GM03348 (cell line): ENCODE data around the gene SCGB1A1.
"Not testable (repeated sequence)": the region's sequence is repeated elsewhere in the genome, so short reads cannot be mapped to it uniquely, and the experiment has no call there.

Experiments
- DNase-seq: peaks from one replicate; pipeline ENCODE4 v3.0.0; 2012; ENCODE audit warnings: low spot score

The SCGB1A1 gene

GRCh38 chr11:62449912-62450311 lies 31.1 kb downstream of the SCGB1A1 start:
- not testable (repeated sequence) for DNase-seq

GRCh38 chr11:62450543-62451240 lies 31.9 kb downstream of the SCGB1A1 start:
- no peak for DNase-seq

- no peak for DNase-seq
Observed at GRCh38 chr11:62451241-62451621, 32.4 kb downstream of the SCGB1A1 start.

- no peak for DNase-seq
Observed at GRCh38 chr11:62452261-62452660, 33.4 kb downstream of the SCGB1A1 start.

DNA sequence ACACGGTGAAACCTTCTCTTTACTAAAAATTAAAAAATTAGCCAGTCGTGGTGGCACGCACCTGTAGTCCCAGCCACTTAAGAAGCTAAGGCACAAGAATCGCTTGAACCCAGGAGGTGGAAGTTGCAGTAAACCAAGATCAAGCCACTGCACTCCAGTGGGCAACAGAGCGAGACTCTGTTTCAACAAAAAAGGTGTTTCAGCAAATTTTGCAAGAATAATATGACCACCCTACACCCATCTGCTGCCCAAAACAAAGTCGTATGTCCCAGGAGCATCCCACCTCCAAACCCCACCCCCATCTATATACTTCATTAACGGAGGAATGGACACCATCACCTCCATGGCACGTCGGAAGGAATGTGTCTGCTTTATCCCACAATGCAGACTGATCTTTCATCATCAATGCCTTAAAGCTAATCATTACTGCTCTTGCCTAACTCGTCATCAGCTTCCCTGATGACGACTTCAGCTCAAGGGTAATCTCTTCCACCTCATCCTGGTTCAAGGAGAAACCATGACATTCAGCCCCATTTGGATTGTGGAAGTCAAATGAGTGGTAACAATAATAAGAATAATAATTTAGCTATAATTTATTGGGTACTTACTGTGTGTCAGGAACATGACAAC lies 34.1 kb downstream of the SCGB1A1 start:
- DNase-seq, result no peak

DNA sequence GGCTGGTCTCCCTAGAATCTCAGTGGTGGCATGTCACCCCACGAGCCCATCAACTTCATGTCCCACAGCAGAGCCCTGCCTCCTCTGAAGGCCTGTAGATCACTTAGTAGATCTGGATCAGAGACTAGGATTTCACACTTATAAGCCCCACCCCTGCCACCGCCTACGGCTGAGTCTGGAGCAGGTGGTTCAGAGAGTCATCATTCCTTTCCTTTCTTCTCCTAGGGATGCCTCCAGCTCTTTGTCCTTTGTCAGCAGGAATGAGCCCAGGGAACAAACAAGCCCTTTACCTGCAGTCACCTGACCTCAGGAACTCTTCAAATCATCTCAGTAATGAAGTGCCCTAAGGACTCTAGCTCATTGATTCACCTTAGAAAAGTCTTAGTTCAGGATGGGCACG lies 37.8 kb downstream of the SCGB1A1 start:
- no peak for DNase-seq

DNA sequence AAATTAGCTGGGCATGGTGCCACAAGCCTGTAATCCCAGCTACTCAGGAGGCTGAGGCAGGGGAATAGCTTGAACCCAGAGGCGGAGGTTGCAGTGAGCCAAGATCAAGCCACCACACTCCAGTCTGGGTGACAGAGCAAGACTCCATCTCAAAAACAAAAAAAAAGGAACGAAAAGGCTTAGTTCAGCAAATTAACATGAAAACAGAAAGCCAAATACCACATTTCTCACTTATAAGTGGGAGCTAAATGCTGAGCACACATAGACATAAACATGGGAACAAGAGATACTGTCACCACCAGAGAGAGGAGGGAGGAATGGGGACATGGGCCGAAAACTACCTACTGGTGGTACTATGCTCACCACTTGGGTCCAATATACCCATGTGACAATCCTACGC lies 38.6 kb downstream of the SCGB1A1 start:
- DNase-seq, result no peak

DNA sequence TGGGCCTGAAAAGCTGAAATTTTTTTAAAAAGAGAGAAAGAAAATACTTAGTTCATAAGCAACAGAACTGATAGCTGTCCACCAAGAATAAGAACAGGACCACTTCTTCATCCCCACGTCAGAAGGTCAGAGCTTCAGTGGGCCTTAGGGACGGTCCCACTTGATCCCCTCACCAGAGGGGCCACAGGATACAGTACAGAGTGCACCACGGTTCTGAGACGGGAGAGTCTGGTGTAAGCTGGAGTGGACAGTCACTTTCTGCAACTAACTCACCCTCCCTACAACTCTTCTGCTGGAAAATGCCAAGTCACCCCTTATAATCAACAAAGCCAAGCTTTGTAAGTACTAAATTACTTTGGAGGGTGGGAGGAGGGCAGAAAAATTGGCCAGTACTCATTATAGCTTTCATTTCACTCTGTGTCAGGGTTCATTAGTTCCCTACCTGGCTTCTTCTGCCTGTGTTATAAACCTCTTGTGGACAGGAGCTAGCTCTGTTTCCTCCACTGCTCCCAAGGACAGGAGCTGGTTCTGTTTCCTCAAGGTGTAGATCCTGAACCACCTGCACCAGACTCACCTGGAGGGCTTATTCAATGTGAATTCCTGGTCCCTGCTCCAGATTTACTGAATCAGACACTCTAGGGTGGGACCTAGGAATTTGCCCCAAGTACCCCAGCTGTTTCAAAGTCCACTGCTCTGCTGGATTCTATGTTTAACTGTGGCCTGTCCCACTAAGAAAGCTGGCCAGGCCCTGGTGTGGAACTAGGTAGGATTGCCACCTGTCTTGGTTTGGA lies 39.6 kb downstream of the SCGB1A1 start:
- DNase-seq, result no peak

GRCh38 chr11:62459080-62459479 lies 40.2 kb downstream of the SCGB1A1 start:
- DNase-seq, result peak; percentile 61

DNA sequence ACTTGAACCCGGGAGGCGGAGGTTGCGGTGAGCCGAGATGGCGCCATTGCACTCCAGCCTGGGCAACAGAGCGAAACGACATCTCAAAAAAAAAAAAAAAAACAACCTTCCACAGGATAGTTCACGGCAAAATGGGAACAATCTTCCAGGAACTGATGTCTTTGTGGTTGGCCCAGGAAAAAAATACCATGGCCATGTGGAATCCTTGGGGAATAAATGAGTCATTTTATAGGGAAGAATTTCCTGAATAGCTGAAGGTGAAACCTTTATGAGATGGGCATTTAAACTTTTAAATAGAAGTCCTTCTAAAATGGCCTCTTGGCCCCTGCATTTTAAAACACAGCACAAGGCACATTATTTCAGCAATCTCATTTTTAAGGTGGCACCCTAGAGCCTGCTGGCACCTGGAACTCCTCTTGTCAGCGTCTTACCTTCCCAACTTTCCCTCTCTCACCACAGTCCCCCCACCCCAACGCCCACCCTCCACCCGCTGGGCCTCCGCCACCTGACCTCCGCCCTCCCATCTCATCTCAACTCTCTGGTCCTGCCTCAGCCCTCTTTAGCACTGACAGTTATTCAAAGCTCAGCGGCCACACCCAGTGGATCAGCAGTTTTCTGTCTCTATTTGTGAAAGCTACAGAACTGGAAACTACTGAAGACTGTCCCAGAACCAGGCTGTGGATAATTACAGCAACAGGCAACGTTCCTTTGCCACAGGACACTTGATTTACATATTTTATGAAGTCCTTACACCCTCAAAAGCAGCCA lies 43.1 kb downstream of the SCGB1A1 start:
- DNase-seq, result peak; percentile 76

DNA sequence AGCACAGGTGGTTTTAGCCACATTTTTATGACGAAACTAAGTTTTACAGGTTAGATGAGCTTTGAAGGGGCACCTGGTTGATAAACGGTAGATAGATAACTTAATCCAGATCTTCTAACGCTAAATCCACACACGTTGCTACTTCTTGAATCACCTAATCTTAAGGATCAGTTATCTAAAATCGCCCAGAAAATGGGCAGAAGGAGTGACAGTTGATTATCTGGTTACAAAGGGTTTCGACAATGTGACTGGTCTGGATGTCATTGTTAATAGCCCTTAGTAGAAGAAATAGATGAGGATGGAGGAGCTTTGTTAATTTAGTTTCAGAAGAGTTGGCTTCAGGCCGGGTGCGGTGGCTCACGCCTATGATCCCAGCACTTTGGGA lies 43.7 kb downstream of the SCGB1A1 start:
- DNase-seq, result no peak

DNA sequence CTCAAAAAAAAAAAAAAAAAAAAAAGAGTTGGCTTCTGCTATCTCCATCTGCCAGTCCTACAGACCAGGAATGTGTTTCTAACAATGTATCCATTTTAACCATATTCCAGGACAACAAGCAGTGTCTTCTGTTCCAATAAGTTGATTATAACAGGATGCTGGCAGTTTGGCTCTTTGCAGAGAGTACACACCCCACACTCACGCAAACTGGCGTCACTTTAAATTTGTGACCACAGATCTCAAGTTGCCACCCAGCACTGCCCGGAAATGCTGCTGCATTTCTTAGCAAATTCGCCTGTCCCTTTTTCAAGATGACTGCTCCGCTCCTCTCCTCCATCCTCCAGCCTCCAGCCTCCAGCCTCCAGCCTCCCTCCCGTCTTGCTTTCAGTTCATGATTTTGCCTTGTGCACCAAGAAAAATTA lies 44.3 kb downstream of the SCGB1A1 start:
- peak; percentile 46 for DNase-seq

DNA sequence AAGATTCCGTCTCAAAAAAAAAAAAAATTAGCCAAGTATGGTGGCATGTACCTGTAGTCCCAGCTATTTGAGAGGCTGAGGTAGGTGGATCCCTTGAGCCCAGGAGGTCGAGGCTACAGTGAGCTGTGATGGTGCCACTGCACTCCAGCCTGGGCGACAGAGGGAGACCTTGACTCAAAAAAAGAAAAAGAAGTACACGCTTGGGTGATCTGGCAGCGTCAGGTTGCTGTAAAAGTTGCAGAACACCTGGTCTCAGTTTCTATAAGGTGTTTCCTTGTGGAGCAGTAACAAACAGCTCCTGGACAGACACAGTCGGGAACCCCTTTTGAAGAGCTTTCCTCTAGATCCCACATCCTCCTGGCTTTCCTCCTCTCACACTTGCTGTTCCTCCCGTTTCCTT lies 45.8 kb downstream of the SCGB1A1 start:
- DNase-seq, result no peak

DNA sequence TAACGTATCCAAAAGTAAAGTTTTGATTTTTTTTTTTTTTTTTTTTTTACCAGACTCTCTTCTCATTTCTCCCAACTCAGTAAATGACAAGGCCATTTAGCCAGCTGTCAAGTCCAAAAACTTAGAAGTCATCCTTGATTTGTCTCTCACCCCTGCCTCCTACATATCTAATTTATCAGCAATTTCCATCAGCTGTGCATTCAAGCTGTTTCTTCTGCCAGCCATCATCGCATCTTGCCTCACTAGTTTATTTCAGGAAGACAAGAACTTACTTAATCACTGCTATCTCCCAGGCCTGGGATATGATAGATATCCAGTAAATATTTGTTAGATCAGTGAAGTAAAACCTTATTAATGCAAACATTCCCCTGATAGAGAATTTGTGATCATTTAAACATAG lies 47.6 kb downstream of the SCGB1A1 start:
- DNase-seq, result no peak

DNA sequence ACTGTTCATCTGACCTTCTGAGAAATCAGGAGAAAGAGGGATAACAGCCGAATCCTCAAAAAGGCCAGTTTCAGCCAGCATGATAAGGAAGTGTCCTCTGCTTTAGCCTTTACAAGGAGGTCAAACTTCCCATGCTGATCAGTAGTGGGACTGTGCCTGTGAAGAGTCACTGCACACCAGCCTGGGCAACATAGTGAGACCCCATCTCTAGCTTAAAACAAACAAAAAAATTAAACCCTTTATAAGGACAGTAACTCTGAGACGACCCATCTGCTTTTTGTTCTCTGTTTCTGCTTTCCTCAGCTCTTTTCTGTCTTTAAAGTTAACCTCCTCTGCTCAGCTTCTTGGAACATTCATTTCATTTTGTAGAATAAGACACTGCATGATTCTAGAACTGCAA lies 49.7 kb downstream of the SCGB1A1 start:
- no peak for DNase-seq

- DNase-seq, result no peak
Observed at GRCh38 chr11:62471603-62472002, 52.8 kb downstream of the SCGB1A1 start.

DNA sequence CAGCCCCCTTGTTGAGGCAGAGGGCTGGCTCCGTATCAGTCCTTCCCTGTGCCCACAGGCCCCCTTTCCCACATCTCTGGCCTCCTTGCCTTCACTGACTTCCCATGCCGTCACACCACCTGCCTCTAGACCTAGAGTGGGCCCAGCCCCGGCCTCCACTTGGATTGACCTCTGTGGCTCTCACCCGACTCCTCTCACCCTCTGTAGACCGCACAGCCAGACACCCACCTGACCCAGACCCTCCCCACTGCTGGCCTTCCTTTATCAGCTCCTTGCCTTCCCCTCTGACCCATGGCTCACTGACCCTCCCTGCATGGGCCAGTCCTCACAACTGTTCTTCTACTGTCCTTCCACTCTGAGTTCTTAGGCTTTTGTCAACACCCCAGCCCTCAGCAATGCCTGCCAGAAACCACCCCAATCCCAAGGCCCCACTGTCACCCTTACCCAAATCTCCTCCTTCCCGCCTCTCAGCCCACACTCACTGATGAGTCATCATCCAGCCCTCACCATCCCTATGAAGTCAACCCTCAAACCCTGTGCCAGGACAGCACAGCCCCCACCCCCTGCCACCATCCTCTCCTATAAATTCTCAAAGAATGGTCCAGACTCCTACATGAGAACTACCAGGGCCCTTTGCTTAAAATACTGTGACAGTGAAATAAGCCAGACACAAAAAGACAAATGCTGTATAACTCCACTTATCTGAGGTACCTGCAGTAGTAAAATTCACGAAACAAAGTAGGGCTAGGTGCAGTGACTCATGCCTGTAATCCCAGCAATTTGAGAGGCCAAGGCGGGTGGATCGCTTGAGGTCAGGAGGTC lies 53.4 kb downstream of the SCGB1A1 start:
- DNase-seq, result peak; percentile 70
